K562 (cell line): ENCODE measurements around the gene GYPE. TPM values are rescaled to one million over a fixed set of nuclear protein-coding genes. Genes with fewer than 3 reads are reported as not detected.
"Not testable (repeated sequence)": the region's sequence is repeated elsewhere in the genome, so short reads cannot be mapped to it uniquely, and the experiment has no call there.

ENCODE experiments used
- ARID1B ChIP-seq: fragments of 450-650 bp; IDR thresholded peaks from 2 replicates; pipeline ENCODE4 v1.6.1; 2016; ENCODE audit warnings: antibody characterized with exemption, mild to moderate bottlenecking, inconsistent platforms
- ATF7 ChIP-seq: fragments of 450-650 bp; IDR thresholded peaks from 2 replicates; pipeline ENCODE4 v1.7.1; 2014; ENCODE audit warnings: mild to moderate bottlenecking, moderate library complexity
- BCOR ChIP-seq: fragments of 450-650 bp; IDR thresholded peaks from 2 replicates; pipeline ENCODE4 v1.6.1; 2016
- CEBPB ChIP-seq: fragments of 450-650 bp; IDR thresholded peaks from 2 replicates; pipeline ENCODE4 v1.6.1; 2016; ENCODE audit warnings: missing genetic modification characterization, missing compliant biosample characterization
- CXXC5 ChIP-seq: fragments of 250-450 bp; sonication (Bioruptor Pico); IDR thresholded peaks from 2 replicates; pipeline ENCODE4 v1.8.0; 2022; ENCODE audit warnings: inconsistent platforms, mild to moderate bottlenecking, moderate library complexity
- ELF4 ChIP-seq: fragments of 450-650 bp; formaldehyde crosslinking; IDR thresholded peaks from 2 replicates; pipeline ENCODE4 v1.4.0; 2022; ENCODE audit warnings: missing genetic modification characterization
- GATAD2B ChIP-seq: fragments of 450-650 bp; IDR thresholded peaks from 2 replicates; pipeline ENCODE4 v1.6.1; 2017; ENCODE audit warnings: mild to moderate bottlenecking, borderline replicate concordance
- KHSRP ChIP-seq: fragments of 450-650 bp; IDR thresholded peaks from 2 replicates; pipeline ENCODE4 v1.6.1; 2017
- MBD2 ChIP-seq: sonication (generic); IDR thresholded peaks from 2 replicates; pipeline ENCODE4 v1.6.1; 2016; ENCODE audit warnings: low read depth, borderline replicate concordance
- NCOA1 ChIP-seq: fragments of 450-650 bp; IDR thresholded peaks from 2 replicates; pipeline ENCODE4 v1.6.1; 2016; ENCODE audit warnings: low read depth
- NONO ChIP-seq, 2 experiments: fragments of 200-400 bp in 1 of 2; fragments of 450-650 bp in 1 of 2; formaldehyde crosslinking in 1 of 2; IDR thresholded peaks; 2 replicates each; pipeline ENCODE4 v1.6.1; 2017; ENCODE audit warnings: low read depth in 2 of 2, mild to moderate bottlenecking in 2 of 2, moderate library complexity in 2 of 2, low read length in 1 of 2
- RAD21 ChIP-seq, 2 experiments: fragments of 250-450 bp in 1 of 2; fragments of 450-650 bp in 1 of 2; sonication (Bioruptor Pico) in 1 of 2; formaldehyde crosslinking in 1 of 2; IDR thresholded peaks in 1 of 2; conservative IDR thresholded peaks in 1 of 2; 2 replicates each; pipeline versions ENCODE4 v1.4.0 to v1.8.0; 2020 to 2022; ENCODE audit warnings: mild to moderate bottlenecking in 2 of 2, moderate library complexity in 1 of 2
- RNF2 ChIP-seq: sonication (generic); IDR thresholded peaks from 2 replicates; pipeline ENCODE4 v1.6.1; 2016
- RUNX1 ChIP-seq: sonication (generic); IDR thresholded peaks from 2 replicates; pipeline ENCODE4 v1.6.1; 2016; ENCODE audit warnings: antibody characterized with exemption, low read depth
- SMARCA4 ChIP-seq: fragments of 450-650 bp; IDR thresholded peaks from 2 replicates; pipeline ENCODE4 v1.6.1; 2016
- SOX6 ChIP-seq: fragments of 450-650 bp; IDR thresholded peaks from 2 replicates; pipeline ENCODE4 v1.6.1; 2014; ENCODE audit warnings: mild to moderate bottlenecking
- TARDBP ChIP-seq: fragments of 450-650 bp; IDR thresholded peaks from 2 replicates; pipeline ENCODE4 v1.6.1; 2016
- ZBTB40 ChIP-seq, 2 experiments: fragments of 450-650 bp in 1 of 2; sonication (generic) in 1 of 2; formaldehyde crosslinking in 1 of 2; IDR thresholded peaks; 2 replicates each; pipeline versions ENCODE4 v1.7.1 to v1.9.0; 2016 to 2022; ENCODE audit warnings: inconsistent platforms in 1 of 2, mild to moderate bottlenecking in 1 of 2, missing genetic modification reagents in 1 of 2
- ZNF384 ChIP-seq: IDR thresholded peaks from 2 replicates; pipeline ENCODE4 v1.6.1; 2012; ENCODE audit warnings: low read depth, low read length, improper control_type of control experiment
- ZNF583 ChIP-seq: fragments of 250-450 bp; sonication (Bioruptor Pico); IDR thresholded peaks from 2 replicates; pipeline ENCODE4 v1.4.0; 2020
- polyA plus RNA-seq, 8 experiments: library from polyadenylated mRNA; depleted of rRNA in 4 of 8; stranded (reverse) in 5 of 8; unstranded in 3 of 8; fragments of >200 nt; fragmentation: Nextera tagmentation in 2 of 8; fragmentation: Illumina TruSeq in 1 of 8; extraction: Ambion mirVana in 2 of 8; extraction: Trizol in 1 of 8; gene quantifications; 2 replicates each; pipeline versions ENCODE4 v1.2.1 to v1.2.3, GENCODE V29; 2011 to 2014; ENCODE audit warnings: inconsistent platforms in 1 of 8, missing spikeins in 1 of 8
- total RNA-seq, 7 experiments: library from RNA; depleted of rRNA in 6 of 7; stranded (reverse); fragments of >200 nt in 6 of 7; fragmentation: Illumina TruSeq in 2 of 7; extraction: Trizol in 2 of 7; gene quantifications; 2 replicates each; pipeline versions ENCODE4 v1.2.1 to v1.2.3, GENCODE V29; 2011 to 2021; ENCODE audit warnings: low replicate concordance in 1 of 7
- TF ChIP-seq, protein P1 (sequence below): fragments of 200-800 bp; sonication (Bioruptor generic); IDR thresholded peaks from 2 replicates; pipeline ENCODE4 v1.6.1; 2017; ENCODE audit warnings: missing genetic modification characterization, missing compliant biosample characterization

Gene GYPE
- total and polyA plus RNA-seq, 9 of the 15 experiments (the other 6 are each of a cell fraction or from before 2014, with no cell fraction given) = 16.8 to 108 (median 43.7) TPM

- TF ChIP-seq ELF4 (CRISPR knock-in tag) = 0 out of 2 replicates have a peak, but pooled peaks have one; percentile 70
- TF ChIP-seq GATAD2B = peak; percentile 91
- peak; percentile 98 for TF ChIP-seq ARID1B
- TF ChIP-seq TARDBP = peak; percentile 83; the same call in 1 of the 2 replicates
- peak; percentile 59; the same call in 1 of the 2 replicates for TF ChIP-seq CEBPB (tag)
- peak; percentile 61; the same call in 1 of the 2 replicates for TF ChIP-seq ZBTB40 (IDR thresholded peaks at IDR 0.05)
- TF ChIP-seq ZBTB40 (CRISPR knock-in tag; IDR thresholded peaks at IDR 0.05) = not testable (repeated sequence)
- peak; percentile 11 to 17; a peak in 1 of 4 replicates for TF ChIP-seq RAD21 (CRISPR knock-in tag; conservative IDR thresholded peaks at IDR 0.05 in 1 of 2, IDR thresholded peaks at IDR 0.05 in 1 of 2)
- TF ChIP-seq SMARCA4 = peak; percentile 94
- TF ChIP-seq NONO (IDR thresholded peaks at IDR 0.05; ENCODE audit: low read depth in 2 of 2, low read length in 1 of 2) = peak in 1 of 2 experiments; percentile 62; a peak in 1 of 4 replicates
- 0 out of 2 replicates have a peak, but pooled peaks have one; percentile 58 for TF ChIP-seq NCOA1
- TF ChIP-seq, protein P1, sequence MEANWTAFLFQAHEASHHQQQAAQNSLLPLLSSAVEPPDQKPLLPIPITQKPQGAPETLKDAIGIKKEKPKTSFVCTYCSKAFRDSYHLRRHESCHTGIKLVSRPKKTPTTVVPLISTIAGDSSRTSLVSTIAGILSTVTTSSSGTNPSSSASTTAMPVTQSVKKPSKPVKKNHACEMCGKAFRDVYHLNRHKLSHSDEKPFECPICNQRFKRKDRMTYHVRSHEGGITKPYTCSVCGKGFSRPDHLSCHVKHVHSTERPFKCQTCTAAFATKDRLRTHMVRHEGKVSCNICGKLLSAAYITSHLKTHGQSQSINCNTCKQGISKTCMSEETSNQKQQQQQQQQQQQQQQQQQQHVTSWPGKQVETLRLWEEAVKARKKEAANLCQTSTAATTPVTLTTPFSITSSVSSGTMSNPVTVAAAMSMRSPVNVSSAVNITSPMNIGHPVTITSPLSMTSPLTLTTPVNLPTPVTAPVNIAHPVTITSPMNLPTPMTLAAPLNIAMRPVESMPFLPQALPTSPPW (CRISPR knock-in tag) = 0 out of 2 replicates have a peak, but pooled peaks have one; percentile 20
- 0 out of 2 replicates have a peak, but pooled peaks have one; percentile 44 for TF ChIP-seq MBD2
- TF ChIP-seq ZNF583 (CRISPR knock-in tag) = peak; percentile 67; the same call in 1 of the 2 replicates
- TF ChIP-seq ATF7 = peak; percentile 68
- 0 out of 2 replicates have a peak, but pooled peaks have one; percentile 37 for TF ChIP-seq ZNF384
- TF ChIP-seq KHSRP = peak; percentile 73
- TF ChIP-seq CXXC5 (CRISPR knock-in tag) = peak; percentile 57
- peak; percentile 76; the same call in 1 of the 2 replicates for TF ChIP-seq RUNX1
- TF ChIP-seq BCOR = peak; percentile 59; the same call in 1 of the 2 replicates
- peak; percentile 78; the same call in 1 of the 2 replicates for TF ChIP-seq RNF2
- peak; percentile 93 for TF ChIP-seq SOX6
Observed at GRCh38 chr4:143905440-143905839, at the start of gene GYPE (continued).
